ENCODE measurements around the gene F7.
A peak's percentile ranks its signal among the peaks of the same experiment; 100 is the strongest.
"Not testable (repeated sequence)": the region's sequence is repeated elsewhere in the genome, so short reads cannot be mapped to it uniquely, and the experiment has no call there.

The F7 gene

DNA sequence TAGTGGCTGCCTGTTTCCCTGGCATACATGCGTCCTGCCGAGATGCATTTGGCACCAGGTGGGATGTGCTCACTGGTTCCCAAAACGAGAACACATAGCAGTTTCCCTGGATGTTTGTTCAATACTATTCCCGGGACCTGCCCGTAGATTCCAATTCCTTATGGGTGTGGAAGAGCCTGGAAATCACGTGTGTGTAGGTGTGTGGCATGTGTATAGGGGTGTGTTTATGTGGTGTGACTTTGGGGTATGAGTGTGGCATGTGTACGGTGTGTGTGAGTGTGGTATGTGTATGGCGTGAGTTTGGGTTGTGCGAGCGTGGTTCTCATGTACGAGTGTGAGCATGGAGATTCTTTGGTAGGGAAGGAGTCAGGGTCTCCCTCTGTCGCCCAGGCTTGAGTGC lies 2.9 kb upstream of the F7 start:
- DNase-seq = no peak

DNA sequence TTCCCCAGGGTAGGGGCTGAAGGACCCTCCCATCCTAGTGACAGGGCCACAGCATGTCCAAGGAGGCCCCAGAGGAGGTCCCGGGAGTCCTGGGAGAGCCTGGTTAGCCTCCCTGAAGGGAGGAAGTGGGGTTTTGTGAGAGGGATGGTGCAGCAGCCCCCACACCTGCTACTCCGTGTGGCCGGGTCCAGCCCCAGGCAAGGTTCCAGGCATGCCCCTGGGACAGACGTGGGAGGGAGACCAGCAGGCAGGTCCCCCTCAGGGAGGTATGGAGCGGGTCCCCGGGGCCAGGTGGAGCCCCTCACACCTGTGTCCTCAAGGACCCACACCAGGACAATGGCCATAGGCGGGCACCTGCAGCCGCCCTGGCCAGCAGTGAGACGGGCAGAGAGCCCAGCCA lies 1.9 kb upstream of the F7 start:
- no peak for DNase-seq

DNA sequence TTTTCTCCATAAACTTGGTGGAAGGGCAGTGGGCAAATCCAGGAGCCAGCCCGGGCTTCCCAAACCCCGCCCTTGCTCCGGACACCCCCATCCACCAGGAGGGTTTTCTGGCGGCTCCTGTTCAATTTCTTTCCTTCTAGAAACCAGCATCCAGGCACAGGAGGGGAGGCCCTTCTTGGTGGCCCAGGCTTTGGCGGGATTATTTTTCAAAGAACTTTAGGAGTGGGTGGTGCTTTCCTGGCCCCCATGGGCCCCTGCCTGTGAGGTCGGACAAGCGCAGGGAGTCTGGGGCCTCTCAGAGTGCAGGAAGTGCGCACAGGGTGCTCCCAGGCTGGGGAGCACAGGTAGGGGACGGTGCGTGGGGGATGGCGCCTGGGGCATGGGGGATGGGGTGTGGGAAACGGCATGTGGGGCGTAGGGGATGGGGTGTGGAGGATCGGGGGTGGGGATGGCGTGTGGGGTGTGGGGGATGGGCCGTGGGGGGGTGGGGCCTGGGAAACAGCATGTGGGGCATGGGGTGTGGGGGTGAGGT lies 396 bp downstream of the F7 start:
- DNase-seq = no peak

DNA sequence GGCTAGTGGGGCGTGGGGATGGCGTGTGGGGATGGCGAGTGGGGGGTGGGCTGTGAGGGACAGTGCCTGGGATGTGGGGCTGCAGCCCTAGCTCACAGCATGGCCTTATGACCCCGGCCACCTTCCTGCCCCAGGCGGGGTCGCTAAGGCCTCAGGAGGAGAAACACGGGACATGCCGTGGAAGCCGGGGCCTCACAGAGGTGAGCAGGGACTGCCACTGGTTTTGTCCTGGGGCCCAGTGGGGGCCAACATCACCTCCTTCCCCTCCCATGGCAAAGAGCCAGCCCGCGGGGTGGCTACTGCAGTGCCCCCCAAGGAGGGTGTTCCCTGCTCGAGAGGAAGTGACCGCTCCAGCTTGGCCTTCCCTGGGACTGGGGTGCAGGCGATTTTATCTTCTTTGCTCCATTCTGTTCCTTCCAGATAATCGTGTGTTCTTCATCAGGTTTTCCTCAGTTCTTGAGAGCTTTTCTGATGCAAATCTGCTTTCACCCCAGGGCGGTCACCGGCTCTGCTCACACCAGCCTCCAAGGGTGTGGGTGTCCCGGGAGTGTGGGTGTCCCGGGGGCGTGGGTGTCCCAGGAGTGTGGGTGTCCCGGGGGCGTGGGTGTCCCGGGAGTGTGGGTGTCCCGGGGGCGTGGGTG lies 1.2 kb downstream of the F7 start:
- DNase-seq = no peak

DNA sequence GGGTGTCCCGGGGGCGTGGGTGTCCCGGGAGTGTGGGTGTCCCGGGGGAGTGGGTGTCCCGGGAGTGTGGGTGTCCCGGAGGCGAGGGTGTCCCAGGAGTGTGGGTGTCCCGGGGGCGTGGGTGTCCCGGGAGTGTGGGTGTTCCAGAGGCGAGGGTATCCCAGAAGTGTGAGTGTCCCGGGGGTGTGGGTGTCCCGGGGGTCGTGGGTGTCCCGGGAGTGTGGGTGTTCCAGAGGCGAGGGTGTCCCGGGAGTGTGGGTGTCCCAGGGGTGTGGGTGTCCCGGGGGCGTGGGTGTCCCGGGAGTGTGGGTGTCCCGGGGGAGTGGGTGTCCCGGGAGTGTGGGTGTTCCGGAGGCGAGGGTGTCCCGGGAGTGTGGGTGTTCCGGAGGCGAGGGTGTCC lies 2.9 kb downstream of the F7 start:
- not testable (repeated sequence) for DNase-seq

DNA sequence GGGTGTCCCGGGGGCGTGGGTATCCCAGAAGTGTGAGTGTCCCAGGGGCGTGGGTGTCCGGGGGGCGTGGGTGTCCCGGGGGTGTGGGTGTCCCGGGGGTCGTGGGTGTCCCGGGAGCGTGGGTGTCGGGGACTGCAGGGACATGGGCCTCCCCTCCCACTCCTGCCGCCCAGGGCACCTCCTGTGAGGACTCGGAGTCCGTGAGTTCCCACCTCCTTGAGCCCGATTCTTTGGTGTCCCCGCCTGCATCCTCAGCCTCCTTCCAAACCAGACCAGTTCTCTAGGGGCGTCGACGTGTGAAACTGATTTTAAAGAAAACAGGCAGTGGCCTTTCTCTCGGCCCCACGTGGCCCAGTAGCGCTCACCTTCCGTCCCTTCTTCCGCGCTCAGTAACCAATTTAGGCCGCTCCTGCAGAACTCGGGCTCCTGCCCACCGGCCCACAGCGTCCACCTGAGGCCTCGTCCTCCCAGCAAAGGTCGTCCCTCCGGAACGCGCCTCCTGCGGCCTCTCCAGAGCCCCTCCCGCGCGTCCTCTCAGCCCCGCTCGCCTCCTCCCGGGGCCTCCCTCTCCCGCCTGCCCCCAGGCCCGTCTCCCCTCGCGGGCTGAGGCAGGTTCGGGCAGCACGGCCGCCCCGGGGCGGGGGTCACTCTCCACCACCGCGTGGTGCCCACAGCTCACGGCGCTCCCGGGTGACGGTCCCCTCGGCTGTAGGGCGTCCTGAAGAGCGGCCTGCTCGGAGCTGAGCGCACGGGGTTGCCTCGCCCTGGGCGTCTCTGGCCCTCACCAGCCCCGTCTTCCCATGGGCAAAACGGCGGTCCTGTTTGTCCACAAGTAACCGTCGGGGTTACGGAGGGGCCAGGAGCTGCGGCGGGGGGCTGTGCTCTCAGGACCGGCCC lies 3.8 kb downstream of the F7 start:
- no peak for DNase-seq

DNA sequence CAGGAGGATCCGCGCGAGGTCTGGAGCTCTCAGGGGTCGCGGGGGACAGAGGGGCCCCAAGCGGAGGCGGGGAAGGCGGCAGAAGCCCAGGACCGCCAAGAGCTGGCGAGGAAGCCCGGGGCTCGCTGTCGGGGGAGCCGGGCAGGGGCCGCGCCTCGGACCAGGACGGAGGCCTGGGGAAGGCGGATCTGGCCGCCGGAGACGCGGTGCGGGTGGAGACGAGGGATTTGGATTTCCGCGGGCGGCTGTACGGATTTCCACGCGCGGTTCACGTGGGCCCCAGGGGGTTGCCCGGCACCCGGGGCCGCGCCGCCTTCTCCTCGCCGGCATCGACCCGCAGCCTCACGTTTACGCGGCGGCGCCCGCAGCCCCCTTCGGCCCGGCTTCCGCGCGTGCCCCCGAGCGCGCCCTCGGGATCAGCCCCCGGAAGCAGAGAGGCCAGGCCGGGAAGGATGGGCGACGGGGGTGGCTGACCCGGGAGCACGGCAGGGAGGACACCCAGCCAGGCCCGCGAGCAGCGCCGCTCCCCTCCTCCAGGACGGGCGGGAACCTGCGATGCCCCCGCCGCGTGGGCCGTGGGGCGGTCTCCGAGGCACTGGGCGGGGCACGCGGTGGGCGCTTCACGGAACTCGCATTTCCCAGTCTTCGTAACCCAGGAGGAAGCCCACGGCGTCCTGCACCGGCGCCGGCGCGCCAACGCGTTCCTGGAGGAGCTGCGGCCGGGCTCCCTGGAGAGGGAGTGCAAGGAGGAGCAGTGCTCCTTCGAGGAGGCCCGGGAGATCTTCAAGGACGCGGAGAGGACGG lies 4.7 kb downstream of the F7 start:
- DNase-seq = peak in 1 of 5 donors; percentile 6

DNA sequence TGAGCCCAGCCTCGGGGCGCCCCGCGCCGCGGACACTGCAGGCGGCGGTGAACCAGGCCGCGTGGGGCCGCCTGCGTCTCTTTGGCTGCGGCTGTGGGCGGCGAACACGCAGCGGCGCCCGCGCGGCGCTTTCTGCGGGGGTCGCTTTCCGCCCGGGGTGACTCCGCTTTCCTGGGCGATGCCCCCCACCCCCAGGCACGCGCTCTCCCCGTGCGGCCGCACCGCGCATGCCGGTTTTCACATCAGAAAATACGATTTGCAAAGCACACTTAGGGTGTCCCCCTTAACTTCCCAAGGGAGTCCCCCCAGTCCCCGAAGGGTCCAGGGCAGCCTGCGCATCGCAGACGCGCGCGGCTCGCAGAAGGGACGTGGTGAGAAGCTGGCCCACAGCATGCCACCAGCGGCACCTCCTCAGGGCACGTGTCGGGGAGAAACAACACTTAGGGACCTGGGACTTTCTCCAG lies 5.3 kb downstream of the F7 start:
- DNase-seq = no peak

DNA sequence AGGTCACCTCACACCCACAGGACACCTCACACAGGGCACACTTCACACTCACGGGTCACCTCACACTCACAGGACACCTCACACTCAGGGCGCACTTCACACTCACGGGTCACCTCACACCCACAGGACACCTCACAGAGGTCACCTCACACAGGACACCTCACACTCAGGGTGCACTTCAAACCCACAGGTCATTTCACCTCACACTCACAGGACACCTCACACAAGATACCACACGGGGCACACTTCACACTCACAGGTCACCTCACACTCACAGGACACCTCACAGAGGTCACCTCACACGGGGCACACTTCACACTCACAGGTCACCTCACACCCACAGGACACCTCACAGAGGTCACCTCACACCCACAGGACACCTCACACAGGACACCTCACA lies 6.2 kb downstream of the F7 start:
- DNase-seq = not testable (repeated sequence)

DNA sequence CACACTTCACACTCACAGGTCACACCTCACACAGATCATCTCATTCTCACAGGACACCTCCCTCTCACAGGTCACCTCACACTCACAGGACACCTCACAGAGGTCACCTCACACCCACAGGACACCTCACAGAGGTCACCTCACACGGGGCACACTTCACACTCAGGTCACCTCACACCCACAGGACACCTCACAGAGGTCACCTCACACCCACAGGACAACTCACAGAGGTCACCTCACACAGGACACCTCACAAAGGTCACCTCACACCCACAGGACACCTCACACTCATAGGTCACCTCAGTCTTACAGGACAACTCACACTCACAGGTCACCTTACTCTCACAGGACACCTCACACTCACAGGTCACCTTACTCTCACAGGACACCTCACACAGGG lies 6.9 kb downstream of the F7 start:
- not testable (repeated sequence) for DNase-seq

DNA sequence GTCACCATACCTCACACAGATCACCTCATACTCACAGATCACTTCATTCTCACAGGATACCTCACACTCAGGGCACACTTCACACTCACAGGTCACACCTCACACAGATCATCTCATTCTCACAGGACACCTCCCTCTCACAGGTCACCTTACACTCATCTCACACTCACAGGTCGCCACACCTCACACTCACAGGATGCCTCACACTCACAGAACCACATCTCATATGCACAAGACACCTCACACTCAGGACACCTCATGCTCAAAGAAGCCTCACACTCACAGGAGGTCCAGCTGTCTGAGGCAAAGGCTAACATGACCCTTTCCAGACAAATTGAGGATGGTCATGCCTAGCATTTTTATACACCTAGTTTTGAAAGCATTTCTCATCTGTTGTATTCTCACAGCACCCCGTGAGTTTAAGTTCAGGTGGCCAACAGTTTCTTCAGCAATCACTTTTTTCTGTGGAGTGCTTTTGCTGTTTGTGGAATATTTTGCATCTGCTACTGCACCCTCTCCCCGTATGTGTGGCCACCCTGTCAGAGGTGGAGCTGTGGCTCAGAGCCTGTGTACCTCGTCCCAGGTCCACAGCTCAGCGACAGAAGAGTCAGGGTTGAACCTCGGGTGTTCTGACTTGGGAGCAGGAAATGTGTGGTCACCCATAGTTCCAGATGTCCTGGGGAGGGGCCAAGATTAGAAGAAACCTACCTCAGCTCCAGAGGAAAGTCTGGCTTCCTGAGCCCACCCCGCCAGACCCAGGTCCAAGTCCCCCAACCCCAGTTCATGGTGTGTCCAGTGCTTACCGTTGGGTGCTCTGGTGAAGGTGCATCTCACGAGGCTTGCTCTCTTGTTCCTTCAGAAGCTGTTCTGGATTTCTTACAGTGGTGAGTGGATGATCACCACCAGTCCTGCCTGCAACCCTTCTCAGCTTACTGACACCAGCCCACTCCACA lies 7.6 kb downstream of the F7 start:
- no peak for DNase-seq

DNA sequence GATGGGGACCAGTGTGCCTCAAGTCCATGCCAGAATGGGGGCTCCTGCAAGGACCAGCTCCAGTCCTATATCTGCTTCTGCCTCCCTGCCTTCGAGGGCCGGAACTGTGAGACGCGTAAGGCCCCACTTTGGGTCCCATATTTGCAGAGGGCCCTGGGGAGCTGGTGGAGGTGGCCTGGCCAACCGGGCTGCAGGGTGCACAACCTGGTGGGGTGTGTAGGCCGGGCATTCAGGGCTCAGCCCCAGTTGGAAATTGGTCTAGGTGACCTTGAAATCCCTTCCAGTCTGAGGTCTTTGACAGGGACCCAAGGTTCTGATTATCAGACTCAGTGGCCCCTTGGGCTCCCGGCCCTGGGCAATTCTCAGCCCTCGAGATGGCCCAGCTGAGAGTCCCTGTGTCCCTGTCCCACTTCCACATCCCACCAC lies 8.3 kb downstream of the F7 start:
- no peak for DNase-seq

DNA sequence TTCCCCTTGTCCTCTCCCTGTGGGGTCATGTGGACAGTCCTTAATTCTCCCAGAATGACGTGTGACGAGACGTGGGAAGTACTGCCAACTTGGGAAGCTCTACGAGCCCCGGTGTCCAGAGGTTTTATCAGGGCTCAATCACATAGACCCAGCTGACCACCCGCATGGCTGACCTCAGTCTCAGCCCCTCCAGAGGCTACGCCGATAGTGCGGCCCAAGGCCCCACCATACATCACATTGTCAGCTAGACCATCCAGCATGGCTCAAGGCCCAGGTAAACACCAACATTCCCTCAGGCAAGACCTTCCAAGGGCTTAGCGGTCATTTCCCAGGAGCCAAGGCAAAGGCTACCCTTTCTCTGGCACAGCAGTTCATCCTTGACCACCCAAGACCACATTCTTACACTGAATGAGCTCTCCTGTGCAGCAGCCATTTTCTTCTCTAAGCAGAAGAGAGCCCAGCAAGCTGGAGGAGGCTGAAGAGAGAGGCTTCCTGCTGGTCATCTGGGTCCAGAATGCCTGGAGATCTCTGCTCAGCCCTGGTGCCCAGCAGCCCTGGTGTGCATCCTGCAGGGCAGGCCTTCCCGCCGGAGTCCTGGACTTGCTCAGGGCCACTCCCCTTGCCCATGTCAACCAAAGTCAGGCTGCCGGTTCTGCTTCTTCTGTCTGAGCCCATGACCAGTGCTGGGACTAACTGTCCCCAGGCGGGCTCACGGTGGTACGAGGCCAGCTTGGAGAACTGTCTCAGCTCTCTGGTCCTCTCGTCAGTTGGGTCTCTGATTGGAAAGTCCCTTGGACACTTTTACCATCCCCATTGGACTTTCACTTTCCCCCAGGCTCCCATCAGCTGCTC lies 9.1 kb downstream of the F7 start:
- no peak for DNase-seq

DNA sequence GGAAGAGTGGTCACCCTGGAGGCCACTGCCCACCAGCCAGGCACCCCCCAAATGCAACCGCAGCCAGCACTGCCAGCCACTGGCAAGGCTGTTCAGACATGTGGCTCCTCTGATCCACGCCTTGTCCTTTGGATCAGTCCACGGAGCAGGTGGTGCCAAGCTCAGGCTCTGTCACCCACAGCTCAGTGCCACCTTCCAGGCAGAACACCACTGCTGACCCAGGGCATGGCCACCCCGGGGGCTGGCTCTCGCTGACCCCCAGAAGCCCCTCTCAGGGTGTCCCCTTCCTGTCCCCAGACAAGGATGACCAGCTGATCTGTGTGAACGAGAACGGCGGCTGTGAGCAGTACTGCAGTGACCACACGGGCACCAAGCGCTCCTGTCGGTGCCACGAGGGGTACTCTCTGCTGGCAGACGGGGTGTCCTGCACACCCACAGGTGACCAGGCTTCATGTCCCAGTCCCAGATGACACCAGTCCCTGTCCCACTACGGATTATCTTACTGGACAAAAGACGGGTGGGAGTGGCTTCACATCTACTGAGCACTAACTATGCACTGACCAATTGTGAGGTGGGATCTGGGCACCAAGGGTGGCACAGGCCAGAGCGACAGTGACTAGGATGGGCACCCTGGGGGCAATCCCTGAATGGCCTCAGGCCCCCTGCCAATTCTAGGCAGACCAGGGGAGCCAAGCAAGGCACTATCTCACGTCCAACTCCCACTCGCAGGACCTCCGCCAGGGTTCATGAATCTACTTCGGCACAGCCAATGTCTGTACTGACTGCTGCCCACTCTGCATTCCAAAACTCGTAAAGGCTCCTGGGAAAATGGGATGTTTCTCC lies 10.0 kb downstream of the F7 start:
- DNase-seq = no peak

DNA sequence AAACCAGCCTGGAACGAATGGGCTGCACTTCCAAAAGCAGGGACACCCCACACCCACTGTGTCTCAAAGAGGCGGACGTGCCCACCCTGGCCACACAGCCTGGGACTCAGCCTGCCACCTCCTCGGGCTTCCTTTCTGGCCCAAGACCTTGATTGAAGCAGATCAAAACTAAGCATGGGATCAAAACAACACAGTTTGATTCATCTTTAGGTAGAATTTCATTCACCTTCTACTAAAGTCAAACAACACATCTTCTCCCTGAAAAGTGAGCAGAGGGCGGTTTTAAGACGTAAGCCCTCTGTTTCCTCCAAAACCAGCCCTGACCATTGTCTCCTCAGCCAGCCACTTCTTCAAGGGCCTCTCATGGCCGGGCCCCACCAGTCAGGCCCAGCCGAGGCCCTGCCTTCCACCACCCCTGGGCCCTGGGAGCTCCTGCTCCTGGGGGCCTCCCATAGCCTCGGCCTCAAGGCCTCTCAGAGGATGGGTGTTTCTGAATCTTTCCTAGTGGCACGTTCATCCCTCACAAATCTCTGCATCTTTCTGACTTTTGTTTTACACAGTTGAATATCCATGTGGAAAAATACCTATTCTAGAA lies 10.7 kb downstream of the F7 start:
- no peak for DNase-seq

DNA sequence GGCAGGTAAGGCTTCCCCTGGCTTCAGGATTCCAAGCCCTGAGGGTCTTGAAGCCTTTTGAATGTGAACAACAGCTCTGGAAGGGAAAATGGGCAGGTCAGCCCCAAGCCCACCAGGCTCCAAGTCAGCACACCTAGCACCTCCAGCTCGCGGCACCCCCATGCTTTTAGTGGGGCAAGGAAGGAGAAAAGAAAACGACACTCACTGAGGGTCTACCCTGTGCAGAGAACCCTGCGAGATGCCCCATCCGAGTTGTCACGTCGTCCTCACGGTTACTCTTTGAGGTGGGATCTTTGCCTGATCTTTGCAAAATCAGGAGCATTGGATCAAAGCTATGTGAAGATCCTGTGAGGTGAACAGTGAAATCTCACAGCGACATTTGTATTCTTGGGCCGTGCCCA lies 11.3 kb downstream of the F7 start:
- no peak for DNase-seq

DNA sequence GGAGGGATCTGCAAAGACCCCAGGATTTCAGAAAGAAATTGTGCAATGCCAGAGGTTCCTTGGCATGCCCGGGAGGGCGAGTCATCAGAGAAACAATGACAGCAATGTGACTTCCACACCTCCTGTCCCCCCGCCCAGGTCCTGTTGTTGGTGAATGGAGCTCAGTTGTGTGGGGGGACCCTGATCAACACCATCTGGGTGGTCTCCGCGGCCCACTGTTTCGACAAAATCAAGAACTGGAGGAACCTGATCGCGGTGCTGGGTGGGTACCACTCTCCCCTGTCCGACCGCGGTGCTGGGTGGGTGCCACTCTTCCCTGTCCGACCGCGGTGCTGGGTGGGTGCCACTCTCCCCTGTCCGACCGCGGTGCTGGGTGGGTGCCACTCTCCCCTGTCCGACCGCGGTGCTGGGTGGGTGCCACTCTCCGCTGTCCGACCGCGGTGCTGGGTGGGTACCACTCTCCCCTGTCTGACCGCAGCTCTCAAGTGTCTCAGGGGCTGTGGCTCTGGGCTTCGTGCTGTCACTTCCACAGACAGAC lies 11.8 kb downstream of the F7 start:
- no peak for DNase-seq

DNA sequence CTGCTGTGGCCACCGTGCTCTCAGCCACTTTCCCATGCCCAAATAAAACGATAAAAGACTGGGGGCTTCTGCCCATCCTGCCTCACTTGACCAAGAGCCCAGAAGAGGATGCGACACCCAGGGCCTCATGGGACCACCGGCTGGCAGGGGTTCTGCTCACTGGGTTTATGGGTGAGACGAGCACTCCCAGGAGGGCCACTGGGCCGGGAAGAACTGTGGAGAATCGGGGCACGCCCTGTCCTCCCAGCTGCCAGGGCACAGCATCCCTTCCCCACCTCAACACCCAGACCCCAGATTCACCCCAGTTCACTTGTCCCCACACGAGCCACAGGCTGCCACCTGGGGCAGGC lies 12.3 kb downstream of the F7 start:
- no peak for DNase-seq

DNA sequence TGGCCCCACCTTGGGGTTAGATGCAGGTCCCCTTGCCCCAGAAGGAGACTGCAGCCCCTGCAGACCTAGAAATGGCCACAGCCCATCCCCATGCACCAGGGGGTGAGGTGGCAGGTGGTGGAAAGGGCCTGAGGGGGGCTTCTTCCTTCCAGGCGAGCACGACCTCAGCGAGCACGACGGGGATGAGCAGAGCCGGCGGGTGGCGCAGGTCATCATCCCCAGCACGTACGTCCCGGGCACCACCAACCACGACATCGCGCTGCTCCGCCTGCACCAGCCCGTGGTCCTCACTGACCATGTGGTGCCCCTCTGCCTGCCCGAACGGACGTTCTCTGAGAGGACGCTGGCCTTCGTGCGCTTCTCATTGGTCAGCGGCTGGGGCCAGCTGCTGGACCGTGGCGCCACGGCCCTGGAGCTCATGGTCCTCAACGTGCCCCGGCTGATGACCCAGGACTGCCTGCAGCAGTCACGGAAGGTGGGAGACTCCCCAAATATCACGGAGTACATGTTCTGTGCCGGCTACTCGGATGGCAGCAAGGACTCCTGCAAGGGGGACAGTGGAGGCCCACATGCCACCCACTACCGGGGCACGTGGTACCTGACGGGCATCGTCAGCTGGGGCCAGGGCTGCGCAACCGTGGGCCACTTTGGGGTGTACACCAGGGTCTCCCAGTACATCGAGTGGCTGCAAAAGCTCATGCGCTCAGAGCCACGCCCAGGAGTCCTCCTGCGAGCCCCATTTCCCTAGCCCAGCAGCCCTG lies 12.8 kb downstream of the F7 start:
- DNase-seq = no peak

All from T-helper 1 cell (primary cell).